Stimulated activated naive CD8-positive, alpha-beta T cell treated with anti-CD3 and anti-CD28 coated beads, Interleukin-15, Interleukin-2, amounts not matched to agents 100 ng/mL and 50 ng/mL, for 24 hours (primary cell): ENCODE results near the gene DPH1.

Experiments
- H3K27ac Mint-ChIP-seq: one replicate; pipeline ENCODE4 v1.8.0; 2021; ENCODE audit warnings: mild to moderate bottlenecking, mixed read lengths
- H3K27me3 Mint-ChIP-seq: one replicate; pipeline ENCODE4 v1.8.0; 2021; ENCODE audit warnings: mixed read lengths
- H3K36me3 Mint-ChIP-seq: one replicate; pipeline ENCODE4 v1.8.0; 2021; ENCODE audit warnings: low read depth, mixed read lengths
- H3K4me1 Mint-ChIP-seq: one replicate; pipeline ENCODE4 v1.8.0; 2021; ENCODE audit warnings: low read depth, mixed read lengths
- H3K4me3 Mint-ChIP-seq: one replicate; pipeline ENCODE4 v1.8.0; 2021; ENCODE audit warnings: mild to moderate bottlenecking, mixed read lengths
- H3K9me3 Mint-ChIP-seq: one replicate; pipeline ENCODE4 v1.8.0; 2021; ENCODE audit warnings: mixed read lengths

The DPH1 gene

GRCh38 chr17:2017274-2017941 lies 12.5 kb upstream of the DPH1 start:
- H3K4me1 Mint-ChIP-seq = no peaks in the 10 kb centered on the region
- H3K9me3 Mint-ChIP-seq = peaks cover 3% of the 10 kb centered on the region
- peaks cover 22% of the 10 kb centered on the region for H3K27me3 Mint-ChIP-seq
- no peaks in the 10 kb centered on the region for H3K36me3 Mint-ChIP-seq
- no peak overlapping the region for H3K4me3 Mint-ChIP-seq
- H3K27ac Mint-ChIP-seq = no peak overlapping the region

GRCh38 chr17:2018716-2019510 lies 11.0 kb upstream of the DPH1 start:
- no peaks in the 10 kb centered on the region for H3K4me1 Mint-ChIP-seq
- peaks cover 3% of the 10 kb centered on the region for H3K9me3 Mint-ChIP-seq
- no peaks in the 10 kb centered on the region for H3K36me3 Mint-ChIP-seq
- peaks cover 28% of the 10 kb centered on the region for H3K27me3 Mint-ChIP-seq
- H3K4me3 Mint-ChIP-seq = no peak overlapping the region
- H3K27ac Mint-ChIP-seq = no peak overlapping the region

DNA sequence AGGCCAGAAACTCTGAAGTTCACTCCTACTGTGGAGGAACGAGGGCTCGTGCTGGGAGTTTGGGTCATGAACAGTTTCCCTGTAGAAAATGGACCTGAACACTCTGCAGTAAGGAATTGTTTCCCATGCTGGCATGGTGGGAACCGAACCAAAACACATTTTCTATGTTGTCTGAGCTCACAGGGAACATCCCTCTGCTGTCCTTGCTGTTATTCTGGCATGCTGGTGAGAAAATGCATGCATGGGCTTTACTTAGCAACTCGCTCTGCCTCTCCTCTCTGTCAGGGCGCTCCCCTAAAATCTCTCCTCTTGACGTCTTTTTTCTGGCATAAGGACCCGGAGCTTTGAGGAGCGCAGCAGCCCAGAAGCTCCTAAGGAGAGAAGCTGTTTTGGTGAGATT lies 10.2 kb upstream of the DPH1 start:
- Mint-ChIP-seq H3K9me3 (no peaks in the 10 kb centered on the region), H3K4me3 (no peak overlapping the region), H3K4me1 (peaks cover 3% of the 10 kb centered on the region), H3K27me3 (peaks cover 30% of the 10 kb centered on the region), H3K27ac (no peak overlapping the region), H3K36me3 (no peaks in the 10 kb centered on the region)

- H3K4me1 Mint-ChIP-seq = peaks cover 8% of the 10 kb centered on the region
- no peaks in the 10 kb centered on the region for H3K9me3 Mint-ChIP-seq
- H3K36me3 Mint-ChIP-seq = no peaks in the 10 kb centered on the region
- no peak overlapping the region for H3K4me3 Mint-ChIP-seq
- H3K27ac Mint-ChIP-seq = no peak overlapping the region
- peaks cover 25% of the 10 kb centered on the region for H3K27me3 Mint-ChIP-seq
These were observed 9.2 kb upstream of the DPH1 start for GRCh38 chr17:2020721-2021120.

GRCh38 chr17:2022647-2023240 lies 7.2 kb upstream of the DPH1 start:
- Mint-ChIP-seq H3K27me3 (peaks cover 42% of the 10 kb centered on the region), H3K4me1 (peaks cover 17% of the 10 kb centered on the region), H3K9me3 (no peaks in the 10 kb centered on the region), H3K36me3 (no peaks in the 10 kb centered on the region), H3K4me3 (no peak overlapping the region), H3K27ac (no peak overlapping the region)

DNA sequence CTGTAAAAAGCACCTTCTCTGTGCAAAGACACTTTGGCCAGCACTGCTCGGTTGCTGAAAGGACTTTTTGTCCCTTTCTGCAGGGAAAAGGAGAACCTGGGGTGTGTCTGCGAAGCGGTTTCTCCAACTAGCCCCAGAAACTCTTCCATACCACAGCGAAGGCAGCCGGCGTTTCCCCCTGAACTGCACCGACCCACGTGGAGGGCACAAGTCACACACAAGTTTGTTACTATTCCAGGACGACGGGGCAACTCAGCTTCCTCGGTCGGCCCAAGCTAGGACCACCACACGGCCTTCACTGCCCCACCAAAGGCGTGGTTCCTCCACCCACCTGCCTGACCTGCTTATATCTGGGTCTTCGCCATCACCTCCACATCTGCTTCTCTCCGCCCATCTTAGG lies 6.7 kb upstream of the DPH1 start:
- no peak overlapping the region for H3K4me3 Mint-ChIP-seq
- H3K9me3 Mint-ChIP-seq = no peaks in the 10 kb centered on the region
- H3K36me3 Mint-ChIP-seq = no peaks in the 10 kb centered on the region
- H3K27ac Mint-ChIP-seq = no peak overlapping the region
- peaks cover 19% of the 10 kb centered on the region for H3K4me1 Mint-ChIP-seq
- H3K27me3 Mint-ChIP-seq = peaks cover 43% of the 10 kb centered on the region

DNA sequence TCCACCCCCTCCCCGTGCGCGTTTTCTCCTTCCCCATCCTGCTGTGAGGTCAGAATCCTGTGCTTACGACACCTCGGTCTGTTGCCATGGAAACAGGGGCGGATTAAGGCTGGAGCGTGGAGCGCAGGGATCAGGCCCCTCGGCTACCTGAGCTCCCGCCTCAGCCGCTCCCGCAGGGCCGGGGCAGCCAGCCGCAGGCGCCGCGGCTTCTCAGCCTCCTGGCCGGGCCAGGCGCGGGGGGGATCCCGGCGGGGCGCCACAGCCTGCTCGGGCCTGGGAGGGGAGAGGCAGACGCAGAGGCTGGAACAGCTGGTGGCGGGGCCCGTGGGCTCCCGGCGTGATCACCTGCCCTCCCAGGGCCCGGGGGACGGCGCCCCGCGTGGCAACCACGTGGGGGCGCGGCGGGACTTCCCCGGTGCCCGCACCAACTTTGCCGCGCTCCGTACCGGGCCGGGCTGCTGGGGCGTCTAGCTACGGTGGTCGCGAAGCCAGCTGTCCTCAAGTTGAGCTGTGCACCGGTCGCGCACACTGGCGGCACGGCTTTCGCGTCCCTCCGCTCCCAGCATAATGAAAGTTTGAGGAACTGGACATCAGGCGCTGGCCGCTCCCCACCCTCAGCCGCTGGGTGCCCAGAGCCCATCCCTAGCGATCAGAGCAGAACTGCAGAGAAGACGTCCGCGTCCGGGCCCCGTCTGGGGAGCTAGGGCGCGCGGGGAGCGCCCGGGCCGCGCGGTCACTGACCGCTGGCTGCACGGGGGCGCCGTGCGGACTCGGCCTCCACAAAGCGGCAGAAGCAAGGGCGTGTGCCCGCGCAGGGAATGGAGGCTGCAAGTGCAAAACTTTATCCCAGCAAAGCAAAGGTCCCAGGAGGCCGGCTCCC lies 6.0 kb upstream of the DPH1 start:
- H3K27me3 Mint-ChIP-seq = peaks cover 46% of the 10 kb centered on the region
- no peak overlapping the region for H3K27ac Mint-ChIP-seq
- H3K36me3 Mint-ChIP-seq = no peaks in the 10 kb centered on the region
- H3K4me3 Mint-ChIP-seq = peak overlapping the region; percentile 75
- H3K9me3 Mint-ChIP-seq = no peaks in the 10 kb centered on the region
- peaks cover 19% of the 10 kb centered on the region for H3K4me1 Mint-ChIP-seq

DNA sequence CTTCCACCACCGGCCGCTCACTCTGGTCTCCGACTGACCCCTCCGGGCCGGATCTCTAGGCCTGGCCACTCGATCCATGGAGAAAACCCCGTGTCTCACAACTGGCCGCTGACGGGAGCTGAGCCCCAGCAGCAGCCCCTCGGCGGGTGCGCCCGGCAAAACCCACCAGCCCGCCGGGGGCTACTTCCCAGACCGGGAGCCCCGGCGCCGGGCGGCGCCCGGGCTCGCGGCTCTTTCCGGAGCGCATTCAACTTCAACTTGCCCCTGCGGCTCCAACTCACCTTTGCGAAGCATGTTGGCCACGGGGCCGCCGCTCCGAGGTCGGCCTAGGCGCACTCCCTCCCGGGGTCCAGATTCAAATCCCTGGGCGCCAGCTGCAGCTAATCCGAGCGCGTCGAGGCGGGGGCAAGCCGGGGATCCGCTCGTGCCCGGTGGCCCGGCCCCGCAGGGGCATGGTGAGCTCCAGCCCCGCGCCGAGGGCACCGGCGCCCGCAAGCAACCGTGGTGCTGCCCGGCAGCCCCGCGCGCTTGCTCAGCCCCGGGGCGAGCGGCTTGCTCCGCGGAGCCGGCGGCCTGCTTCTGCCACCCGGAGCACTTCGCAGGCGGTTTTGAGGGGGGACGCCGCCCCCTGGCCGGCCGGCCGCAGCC lies 5.3 kb upstream of the DPH1 start:
- H3K4me1 Mint-ChIP-seq = peaks cover 19% of the 10 kb centered on the region
- peaks cover 41% of the 10 kb centered on the region for H3K27me3 Mint-ChIP-seq
- H3K36me3 Mint-ChIP-seq = no peaks in the 10 kb centered on the region
- H3K4me3 Mint-ChIP-seq = peak overlapping the region; percentile 75
- H3K27ac Mint-ChIP-seq = no peak overlapping the region
- H3K9me3 Mint-ChIP-seq = no peaks in the 10 kb centered on the region

- peaks cover 19% of the 10 kb centered on the region for H3K4me1 Mint-ChIP-seq
- no peaks in the 10 kb centered on the region for H3K36me3 Mint-ChIP-seq
- peak within 1 kb of the TSS; percentile 75 for H3K4me3 Mint-ChIP-seq
- no peak within 1 kb of the TSS for H3K27ac Mint-ChIP-seq
- peaks cover 41% of the 10 kb centered on the region for H3K27me3 Mint-ChIP-seq
- H3K9me3 Mint-ChIP-seq = no peaks in the 10 kb centered on the region
These were observed 4.7 kb upstream of the DPH1 start, which contains the start of gene RTN4RL1 for GRCh38 chr17:2025220-2025621. Gene RTN4RL1 (minus strand): TSS chr17:2025334. CDS start chr17:2024865, 469 bp downstream.

- H3K27me3 Mint-ChIP-seq = peaks cover 41% of the 10 kb centered on the region
These were observed 4.2 kb upstream of the DPH1 start for GRCh38 chr17:2025622-2026309.

GRCh38 chr17:2027528-2028233 lies 2.3 kb upstream of the DPH1 start:
- Mint-ChIP-seq H3K27me3 (peaks cover 33% of the 10 kb centered on the region), H3K4me3 (no peak overlapping the region), H3K9me3 (no peaks in the 10 kb centered on the region), H3K27ac (peak overlapping the region; percentile 52), H3K4me1 (peaks cover 31% of the 10 kb centered on the region), H3K36me3 (no peaks in the 10 kb centered on the region)

More at GRCh38 chr17:2025622-2026309, 4.2 kb upstream of the DPH1 start:
- peak overlapping the region; percentile 71 for H3K4me3 Mint-ChIP-seq
- H3K4me1 Mint-ChIP-seq = peaks cover 20% of the 10 kb centered on the region
- no peaks in the 10 kb centered on the region for H3K36me3 Mint-ChIP-seq
- H3K27ac Mint-ChIP-seq = no peak overlapping the region
- no peaks in the 10 kb centered on the region for H3K9me3 Mint-ChIP-seq

- no peak overlapping the region for H3K4me3 Mint-ChIP-seq
- H3K9me3 Mint-ChIP-seq = no peaks in the 10 kb centered on the region
- H3K27ac Mint-ChIP-seq = no peak overlapping the region
- peaks cover 35% of the 10 kb centered on the region for H3K4me1 Mint-ChIP-seq
- H3K36me3 Mint-ChIP-seq = no peaks in the 10 kb centered on the region
- peaks cover 30% of the 10 kb centered on the region for H3K27me3 Mint-ChIP-seq
These were observed 1.7 kb upstream of the DPH1 start for GRCh38 chr17:2028234-2028614.

- H3K4me3 Mint-ChIP-seq = no peak overlapping the region
- H3K36me3 Mint-ChIP-seq = no peaks in the 10 kb centered on the region
- no peaks in the 10 kb centered on the region for H3K9me3 Mint-ChIP-seq
- peaks cover 30% of the 10 kb centered on the region for H3K27me3 Mint-ChIP-seq
- no peak overlapping the region for H3K27ac Mint-ChIP-seq
- peaks cover 37% of the 10 kb centered on the region for H3K4me1 Mint-ChIP-seq
These were observed 1.2 kb upstream of the DPH1 start for GRCh38 chr17:2028737-2029136.
